ENCODE data around the gene AP2B1.

DNA sequence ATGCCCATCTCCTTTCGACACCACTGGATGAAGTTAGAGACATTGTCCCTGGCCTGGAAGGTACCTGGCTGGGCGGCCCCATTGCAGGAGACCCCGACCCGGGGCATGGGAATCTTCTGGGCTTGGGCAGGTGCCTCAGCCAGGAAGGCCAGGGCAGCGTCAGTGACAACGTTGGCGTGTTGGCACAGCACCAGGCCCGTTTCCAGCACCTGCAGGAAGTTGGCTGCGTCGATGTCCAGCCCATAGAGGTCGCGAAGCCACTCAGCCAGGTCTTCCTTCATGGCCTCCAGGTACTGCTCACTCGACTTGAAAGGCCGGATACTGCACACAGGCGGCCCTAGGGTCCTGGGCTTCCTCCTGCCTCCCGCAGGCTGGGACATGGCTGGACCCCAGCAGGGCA is 165.3 kb downstream of the AP2B1 start:
- TF ChIP-seq, protein P1, sequence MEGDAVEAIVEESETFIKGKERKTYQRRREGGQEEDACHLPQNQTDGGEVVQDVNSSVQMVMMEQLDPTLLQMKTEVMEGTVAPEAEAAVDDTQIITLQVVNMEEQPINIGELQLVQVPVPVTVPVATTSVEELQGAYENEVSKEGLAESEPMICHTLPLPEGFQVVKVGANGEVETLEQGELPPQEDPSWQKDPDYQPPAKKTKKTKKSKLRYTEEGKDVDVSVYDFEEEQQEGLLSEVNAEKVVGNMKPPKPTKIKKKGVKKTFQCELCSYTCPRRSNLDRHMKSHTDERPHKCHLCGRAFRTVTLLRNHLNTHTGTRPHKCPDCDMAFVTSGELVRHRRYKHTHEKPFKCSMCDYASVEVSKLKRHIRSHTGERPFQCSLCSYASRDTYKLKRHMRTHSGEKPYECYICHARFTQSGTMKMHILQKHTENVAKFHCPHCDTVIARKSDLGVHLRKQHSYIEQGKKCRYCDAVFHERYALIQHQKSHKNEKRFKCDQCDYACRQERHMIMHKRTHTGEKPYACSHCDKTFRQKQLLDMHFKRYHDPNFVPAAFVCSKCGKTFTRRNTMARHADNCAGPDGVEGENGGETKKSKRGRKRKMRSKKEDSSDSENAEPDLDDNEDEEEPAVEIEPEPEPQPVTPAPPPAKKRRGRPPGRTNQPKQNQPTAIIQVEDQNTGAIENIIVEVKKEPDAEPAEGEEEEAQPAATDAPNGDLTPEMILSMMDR (IDR thresholded peaks at IDR 0.05 in 2 of 3, conservative IDR thresholded peaks at IDR 0.05 in 1 of 3; ENCODE audit: borderline replicate concordance in 1 of 3, insufficient read depth in 1 of 3, low read depth in 2 of 3, low read length in 2 of 3), result no peak
- TF ChIP-seq RAD21 (IDR thresholded peaks at IDR 0.05; ENCODE audit: low read depth) (no peak), SP1 (IDR thresholded peaks at IDR 0.05; ENCODE audit: low read depth) (no peak), POLR2A (IDR thresholded peaks at IDR 0.05; ENCODE audit: borderline replicate concordance, extremely low read depth, insufficient read depth, insufficient read length) (no peak), FOSL1 (IDR thresholded peaks at IDR 0.05; ENCODE audit: low read depth) (no peak), EZH2 (IDR thresholded peaks at IDR 0.05) (no peak), EGR1 (IDR thresholded peaks at IDR 0.05; ENCODE audit: low read depth) (no peak), YY1 (IDR thresholded peaks at IDR 0.05; ENCODE audit: extremely low read depth, insufficient replicate concordance, low read depth, low read length) (no peak), MAX (IDR thresholded peaks at IDR 0.05) (no peak)
